HG03039 (cell line): ENCODE measurements around the gene C4orf50.

Experiments
- ATAC-seq: cut with Tn5 transposase; IDR thresholded peaks from one replicate; pipeline ENCODE4 v1.9.1; 2021; ENCODE audit warnings: mild to moderate bottlenecking, moderate library complexity; ENCODE audit not compliant: unreplicated experiment

The C4orf50 gene

GRCh38 chr4:5925419-5926200 is 92.6 kb downstream of the C4orf50 start:
- ATAC-seq, result no peak

- no peak for ATAC-seq
These were observed 93.6 kb downstream of the C4orf50 start for GRCh38 chr4:5924461-5925125.

DNA sequence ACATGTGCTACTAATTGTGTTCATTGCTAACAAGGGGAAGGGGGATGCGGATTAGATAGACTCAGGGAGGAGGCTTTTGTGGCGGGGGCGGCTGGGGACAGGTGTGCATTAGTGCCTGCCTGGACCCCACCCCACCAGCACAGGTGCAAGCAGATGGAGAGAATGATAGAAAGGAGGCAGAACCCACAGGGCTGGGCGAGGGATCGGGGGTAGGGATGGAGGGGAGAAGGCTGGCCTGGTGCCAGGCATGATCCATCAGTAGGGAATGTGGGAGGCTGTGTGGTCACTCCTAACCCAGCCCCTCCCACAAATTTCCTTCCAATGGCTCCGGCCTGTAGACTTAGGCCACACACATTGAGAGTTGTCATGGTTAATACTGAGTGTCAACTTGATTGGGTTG is 94.9 kb downstream of the C4orf50 start:
- no peak for ATAC-seq

DNA sequence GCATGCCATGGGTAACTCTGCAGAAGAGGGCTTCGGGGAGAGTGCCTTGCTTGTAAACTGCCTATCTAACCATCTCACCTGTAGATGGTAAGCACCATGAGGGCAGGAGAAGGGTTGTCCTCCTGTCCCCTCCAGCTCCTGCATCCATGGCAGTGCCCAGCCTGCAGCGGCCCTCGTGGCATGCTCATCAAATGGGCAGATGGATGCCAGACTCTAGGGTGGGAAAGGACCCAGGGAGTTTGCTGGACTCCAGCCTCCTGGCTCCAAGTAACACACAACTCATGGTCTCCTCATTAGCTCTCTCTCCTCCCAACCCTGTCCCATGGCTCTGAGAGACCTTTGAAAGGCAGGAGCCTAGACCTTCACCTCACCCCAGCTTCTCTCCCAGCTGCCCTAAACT is 95.7 kb downstream of the C4orf50 start:
- no peak for ATAC-seq

- no peak for ATAC-seq
These were observed 96.2 kb downstream of the C4orf50 start for GRCh38 chr4:5921981-5922380.

DNA sequence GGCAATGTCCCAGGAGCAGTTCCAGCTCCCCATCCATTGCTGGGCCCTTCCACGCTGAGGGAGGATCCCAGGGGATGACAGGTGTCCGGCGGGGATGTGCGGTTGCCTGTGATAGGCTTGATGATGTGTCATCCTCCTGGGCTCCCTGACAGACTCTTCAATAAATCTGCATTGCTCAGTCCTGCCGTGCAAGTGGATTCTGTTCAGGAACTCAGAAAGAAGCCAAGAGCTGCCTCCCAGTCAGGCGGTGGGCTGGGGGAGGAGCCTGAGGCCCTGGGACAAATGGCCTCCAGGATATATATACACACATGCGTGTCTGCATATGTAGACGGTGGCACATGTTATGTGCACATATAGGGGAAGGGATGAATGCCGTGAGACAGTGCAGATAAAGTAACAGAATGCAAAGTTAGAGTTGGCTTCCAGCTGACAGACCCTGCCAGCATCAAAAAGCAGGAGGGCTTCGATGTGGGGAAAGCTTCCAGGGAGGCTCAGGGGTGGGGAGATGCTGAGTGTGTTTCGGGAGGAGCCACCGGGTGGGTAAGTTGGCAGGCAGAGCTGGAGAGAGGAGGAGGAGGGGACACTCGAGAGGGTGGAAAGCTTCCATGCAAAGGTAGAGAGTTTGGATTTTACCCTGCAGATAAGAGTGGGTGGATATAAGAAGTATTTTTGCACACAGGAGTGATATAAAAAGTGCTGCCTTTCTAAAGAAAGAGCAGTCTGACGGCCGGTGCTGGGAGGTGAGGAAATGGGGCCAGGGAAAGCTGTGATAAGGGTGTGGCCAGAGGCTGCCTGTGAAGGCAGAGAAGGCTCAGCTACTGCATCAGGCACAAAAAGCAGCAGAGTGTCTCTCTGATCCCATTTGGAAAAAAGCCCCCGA is 96.9 kb downstream of the C4orf50 start:
- no peak for ATAC-seq

DNA sequence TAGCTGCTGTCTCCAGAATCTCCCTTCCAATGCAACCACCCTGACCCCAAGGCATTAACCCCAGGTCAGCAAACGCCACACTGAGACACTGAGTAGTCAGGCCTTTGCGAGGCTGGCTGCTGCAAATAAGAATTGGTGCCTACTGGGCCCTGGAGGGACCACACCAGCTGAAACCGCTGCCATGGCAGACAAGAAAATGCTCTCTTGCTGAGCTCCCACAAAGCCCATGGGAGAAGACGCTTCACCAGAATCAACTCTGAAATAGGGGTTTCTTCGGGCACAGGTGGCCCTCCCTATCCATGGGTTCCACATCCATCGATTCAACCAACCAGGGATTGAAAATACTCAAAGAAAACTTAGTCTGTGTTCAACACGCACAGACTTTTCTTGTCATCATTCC is 98.7 kb downstream of the C4orf50 start:
- ATAC-seq, result no peak

- ATAC-seq, result no peak
These were observed 99.2 kb downstream of the C4orf50 start for GRCh38 chr4:5919044-5919443.

DNA sequence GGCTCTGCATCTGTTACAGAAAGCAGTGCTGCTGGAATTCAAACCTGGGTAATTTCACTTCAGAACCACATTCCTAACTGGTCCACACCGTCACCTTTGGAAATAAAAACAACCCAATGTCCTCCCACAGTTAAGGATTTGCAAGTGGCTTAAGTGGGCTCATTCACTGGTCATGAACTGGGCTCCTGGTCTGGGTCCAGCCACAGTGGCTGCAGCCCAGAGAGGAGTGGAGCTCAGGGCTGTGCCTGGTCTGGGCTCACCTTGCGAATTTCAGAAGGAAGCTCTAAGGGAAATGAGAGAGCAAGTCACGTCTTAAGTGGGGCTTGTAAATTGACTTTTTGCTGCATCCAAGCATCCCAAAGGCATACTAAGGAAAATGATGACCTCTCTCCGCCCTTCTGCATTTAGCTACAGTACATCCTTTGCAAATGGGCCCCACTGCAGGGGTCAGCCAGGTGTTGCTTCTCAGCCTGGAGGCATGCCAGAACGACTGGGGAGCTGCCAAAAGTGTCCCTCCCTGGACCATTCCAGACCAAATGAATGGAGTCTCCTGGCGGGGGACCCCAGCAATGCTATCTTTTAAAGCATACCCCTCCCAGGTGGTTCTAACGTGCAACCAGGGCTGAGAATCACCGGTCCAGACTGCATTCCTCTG is 99.8 kb downstream of the C4orf50 start:
- ATAC-seq, result no peak

DNA sequence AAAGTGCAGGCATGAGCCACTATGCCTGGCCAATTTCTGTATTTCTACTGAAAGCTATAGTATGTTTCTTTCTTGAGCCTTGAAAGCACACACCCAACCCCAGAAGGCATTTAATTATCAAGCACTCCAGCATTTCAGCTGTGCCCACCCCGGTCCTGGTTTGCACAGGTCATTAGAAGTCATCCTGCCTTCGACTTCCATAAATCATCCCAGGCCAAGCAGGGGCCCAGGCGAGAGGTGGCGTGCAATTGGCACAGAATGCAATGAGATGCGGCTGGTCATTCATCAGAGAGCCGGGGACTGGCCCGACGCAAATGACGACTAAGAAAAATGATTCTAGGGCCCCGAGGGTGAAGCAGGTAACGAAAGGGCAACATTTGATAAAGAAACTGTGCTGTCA is 100.6 kb downstream of the C4orf50 start:
- ATAC-seq, result no peak

DNA sequence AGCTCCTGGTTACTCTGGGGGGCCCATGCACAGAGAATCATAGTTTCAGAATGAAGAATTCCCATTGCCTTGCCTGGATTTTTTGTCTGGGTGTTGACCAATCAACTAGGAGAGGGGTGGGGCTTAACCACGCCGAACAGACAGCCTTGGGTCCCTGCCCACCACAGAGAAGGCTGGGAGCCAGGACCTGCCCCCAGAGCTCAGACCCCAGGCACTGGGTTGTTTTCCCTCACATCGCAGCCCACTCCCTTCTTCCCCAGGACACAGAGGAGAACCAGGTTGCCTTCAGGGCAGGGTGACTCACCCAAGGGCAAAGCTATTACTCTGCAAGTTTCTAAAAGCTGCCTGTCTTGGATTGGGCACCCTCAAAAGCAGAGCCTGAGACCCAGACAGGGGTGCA is 102.0 kb downstream of the C4orf50 start:
- ATAC-seq, result no peak

GRCh38 chr4:5913454-5913853 is 104.8 kb downstream of the C4orf50 start:
- no peak for ATAC-seq

DNA sequence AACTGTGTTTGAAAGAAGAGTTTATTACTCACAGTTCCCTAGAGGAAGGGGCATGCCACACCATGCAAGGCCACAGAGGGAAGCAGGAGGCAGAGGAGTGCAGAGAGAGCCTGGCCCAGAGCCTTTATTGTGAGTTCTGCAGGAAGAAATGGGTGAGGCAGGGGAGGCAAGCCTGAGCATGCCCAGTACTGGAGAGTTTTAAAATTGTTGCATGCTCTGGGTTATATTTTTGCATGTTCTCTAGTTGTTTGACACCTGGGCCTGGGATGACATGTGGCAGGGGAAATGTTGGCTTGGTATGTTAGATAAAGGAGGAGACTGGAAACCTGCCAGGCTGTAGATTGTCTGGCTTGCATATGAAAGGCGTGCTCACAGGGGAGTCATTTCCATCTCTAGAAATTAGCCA is 105.6 kb downstream of the C4orf50 start:
- ATAC-seq, result no peak

DNA sequence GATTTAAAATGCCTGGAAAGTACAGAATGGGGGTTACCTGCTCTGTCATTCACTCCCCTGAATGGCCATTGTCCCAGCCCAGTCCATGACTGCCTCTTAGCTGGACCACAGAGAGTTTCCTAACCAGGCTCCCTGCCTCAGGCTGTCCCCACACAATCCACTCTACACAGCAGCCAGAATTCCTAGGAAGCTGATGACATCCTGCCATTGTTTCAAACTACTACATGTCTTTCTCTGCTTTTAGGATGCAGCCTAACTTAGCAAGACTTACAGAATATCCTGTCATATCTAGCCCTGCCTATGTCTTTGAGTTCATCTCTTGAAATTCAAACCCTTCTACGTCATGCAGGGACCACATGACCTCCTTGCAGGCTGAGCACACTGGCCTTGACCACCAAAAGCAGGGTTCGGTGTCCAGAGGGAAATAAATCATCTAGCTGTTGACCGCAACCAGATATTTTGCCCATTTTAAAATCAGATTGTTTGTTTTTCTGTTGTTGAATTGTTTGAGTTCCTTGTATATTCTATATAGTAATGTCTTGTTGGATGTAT is 109.3 kb downstream of the C4orf50 start:
- no peak for ATAC-seq

DNA sequence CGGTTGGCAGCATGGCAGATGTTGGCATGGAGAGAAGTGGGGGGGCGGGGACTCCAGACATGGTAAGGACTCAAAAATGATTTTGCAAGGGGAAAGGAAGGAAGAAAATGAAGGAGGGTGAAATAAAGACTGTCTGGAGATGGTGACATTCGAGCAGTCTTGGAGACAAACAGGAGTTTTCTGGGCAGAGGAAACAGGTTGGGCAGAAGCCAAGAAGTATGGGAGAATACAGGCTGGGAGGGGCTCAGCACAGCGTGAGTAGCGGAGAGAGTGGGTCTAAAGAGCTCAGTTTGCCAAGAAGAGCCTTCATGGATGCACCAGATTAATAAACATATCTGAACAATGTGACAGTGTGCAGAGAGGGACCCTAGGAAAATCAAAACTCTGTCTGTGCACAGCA is 112.0 kb downstream of the C4orf50 start:
- ATAC-seq, result no peak

DNA sequence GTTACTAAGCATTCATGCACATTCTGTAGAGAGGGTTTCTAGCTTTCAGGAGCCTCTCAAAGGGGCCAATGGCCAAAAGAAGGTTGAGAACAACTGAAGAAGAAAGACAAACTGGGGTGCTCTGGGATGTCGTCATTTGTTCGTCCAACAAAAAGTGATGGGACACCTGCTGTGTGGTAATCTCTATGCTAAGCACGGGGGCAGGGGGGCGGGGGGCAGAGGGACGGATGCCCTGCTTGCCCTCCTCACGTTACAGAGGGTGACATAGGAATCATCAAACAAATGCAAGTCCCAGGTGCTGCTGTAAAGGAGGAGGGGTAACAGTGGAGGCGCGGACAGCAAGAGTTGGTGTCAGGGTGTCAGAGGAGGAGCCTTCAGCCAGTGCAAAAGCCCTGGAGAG is 112.5 kb downstream of the C4orf50 start:
- ATAC-seq, result no peak

- ATAC-seq, result no peak
These were observed 117.4 kb downstream of the C4orf50 start for GRCh38 chr4:5900844-5901243.

DNA sequence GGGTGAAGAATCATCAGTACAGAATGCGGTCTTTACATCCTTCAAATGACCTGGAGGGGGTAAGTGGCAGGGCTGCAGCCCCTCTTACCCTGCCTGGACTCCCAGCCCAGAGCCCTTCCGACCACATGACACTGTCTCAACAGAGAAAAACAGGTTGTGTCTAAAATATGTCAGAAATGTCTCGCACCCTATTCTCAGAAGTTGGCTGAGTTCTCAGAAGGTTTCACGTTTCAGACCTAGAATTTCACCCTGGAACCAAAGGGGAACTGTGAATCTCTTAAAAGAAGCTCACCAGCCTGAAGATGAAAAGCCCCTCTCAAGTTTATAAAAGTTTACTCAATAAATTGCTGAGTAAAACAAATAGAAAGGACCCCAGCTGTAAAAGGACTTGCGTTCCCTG is 118.3 kb downstream of the C4orf50 start:
- no peak for ATAC-seq

DNA sequence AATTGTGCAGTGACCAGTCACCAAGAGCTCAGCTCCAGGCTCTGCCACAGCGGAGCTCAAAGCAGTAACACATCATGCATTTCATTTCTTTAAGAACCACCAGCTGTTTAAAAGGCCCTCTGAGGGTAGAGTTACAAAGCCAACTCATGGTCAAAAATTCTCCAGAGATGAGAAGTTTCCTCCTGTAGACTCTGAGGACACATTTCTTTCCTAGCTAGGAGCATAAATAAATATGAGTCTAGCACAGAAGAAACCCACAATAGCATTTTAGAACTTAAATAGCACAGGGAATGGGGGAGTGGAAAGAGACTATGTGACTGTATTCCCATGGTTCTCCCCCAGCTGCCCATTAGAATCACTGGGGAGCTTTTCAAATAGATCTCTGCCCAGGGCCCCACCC is 118.8 kb downstream of the C4orf50 start:
- ATAC-seq, result no peak

GRCh38 chr4:5897674-5898073 is 120.6 kb downstream of the C4orf50 start:
- no peak for ATAC-seq

GRCh38 chr4:5895287-5895686 is 122.9 kb downstream of the C4orf50 start:
- no peak for ATAC-seq
